Measurements from ENCODE around the gene CBLL2. TPM values are rescaled to one million over a fixed set of nuclear protein-coding genes. Genes with fewer than 3 reads are reported as not detected.

CBLL2 gene
- total RNA-seq, 2 experiments from 2014 or later, result not detected

DNA sequence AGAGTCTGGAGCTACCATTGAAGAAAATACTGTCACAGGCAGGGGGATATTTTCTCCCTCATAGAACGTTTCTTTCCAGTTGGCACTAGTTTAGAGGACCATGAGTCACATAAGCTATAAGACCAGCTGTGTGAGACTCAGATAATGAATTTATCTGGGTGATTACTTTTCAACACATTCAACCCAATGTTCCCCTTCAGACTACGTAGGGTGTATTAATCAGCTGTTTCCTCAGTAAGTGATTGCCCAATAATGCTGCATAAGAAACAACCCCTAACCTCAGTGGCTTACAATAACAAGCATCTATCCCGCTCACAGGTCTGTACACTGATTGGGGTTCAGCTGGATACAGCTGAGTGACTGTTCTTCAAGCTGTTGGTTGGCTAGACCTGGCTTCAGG lies 38.1 kb downstream of the CBLL2 start:
- CTCF ChIA-PET, result no interaction called here

DNA sequence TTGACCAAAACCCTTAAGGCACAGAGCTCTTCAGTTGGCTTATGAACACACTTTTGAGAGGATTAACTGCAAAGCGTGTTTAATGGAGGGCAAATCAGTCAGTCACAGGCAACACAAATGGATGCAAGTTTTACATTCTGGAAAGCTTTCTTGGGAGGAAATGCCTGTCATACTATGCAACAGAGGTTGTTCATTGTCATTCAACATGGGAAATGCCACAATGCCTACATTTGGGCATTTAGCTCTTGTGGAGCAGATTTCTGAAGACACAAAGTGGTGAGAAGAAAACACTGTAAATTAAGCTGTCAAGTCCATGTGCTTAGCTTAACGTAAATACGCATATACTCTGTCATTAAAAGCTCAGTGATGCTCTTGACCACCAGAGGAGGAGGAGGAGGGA lies 41.1 kb downstream of the CBLL2 start:
- H3K4me3 Mint-ChIP-seq, result no peak overlapping the region
- no peaks in the 10 kb centered on the region for H3K27me3 Mint-ChIP-seq
- ChIA-PET POLR2A (no interaction called here), CTCF (interaction anchor here (0.5 kb wide), 1 partner anchor 736 kb away, joined by 3 read pairs; no protein-coding TSS in a partner anchor)
- H3K4me1 Mint-ChIP-seq, result no peaks in the 10 kb centered on the region
- no peaks in the 10 kb centered on the region for H3K9me3 Mint-ChIP-seq
- H3K27ac Mint-ChIP-seq, result no peak overlapping the region
- no peaks in the 10 kb centered on the region for H3K36me3 Mint-ChIP-seq (ENCODE audit: low read depth)
- no peak for DNase-seq

More for the DNA sequence above, 38.1 kb downstream of the CBLL2 start:
- Mint-ChIP-seq H3K9me3 (no peaks in the 10 kb centered on the region), H3K27ac (no peak overlapping the region), H3K27me3 (no peaks in the 10 kb centered on the region), H3K36me3 (ENCODE audit: low read depth) (no peaks in the 10 kb centered on the region), H3K4me3 (no peak overlapping the region), H3K4me1 (no peaks in the 10 kb centered on the region)
- no peak for DNase-seq
- POLR2A ChIA-PET, result no interaction called here

DNA sequence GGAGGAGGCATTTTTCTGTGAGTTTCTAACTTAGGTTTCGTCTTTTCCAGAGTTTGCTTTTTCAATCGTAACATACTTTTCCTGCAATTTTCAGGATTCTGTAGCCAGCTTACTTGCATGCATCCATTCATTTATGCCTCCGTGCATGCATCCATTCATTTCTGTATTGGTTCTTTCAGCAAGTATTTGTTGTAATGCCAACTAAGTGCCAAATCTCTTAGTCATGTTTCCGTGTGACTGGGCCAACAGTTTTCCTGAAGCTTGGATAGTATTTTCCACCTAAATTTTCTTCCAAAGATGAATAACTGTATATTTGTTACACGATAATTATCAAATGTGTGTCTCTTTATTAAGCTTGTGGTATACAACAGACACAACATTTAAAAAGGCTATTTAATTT lies 41.5 kb downstream of the CBLL2 start:
- no peaks in the 10 kb centered on the region for H3K36me3 Mint-ChIP-seq (ENCODE audit: low read depth)
- no peak overlapping the region for H3K4me3 Mint-ChIP-seq
- H3K27ac Mint-ChIP-seq, result no peak overlapping the region
- no peaks in the 10 kb centered on the region for H3K4me1 Mint-ChIP-seq
- DNase-seq, result no peak
- H3K9me3 Mint-ChIP-seq, result no peaks in the 10 kb centered on the region
- ChIA-PET CTCF (no interaction called here), POLR2A (no interaction called here)
- H3K27me3 Mint-ChIP-seq, result no peaks in the 10 kb centered on the region

DNA sequence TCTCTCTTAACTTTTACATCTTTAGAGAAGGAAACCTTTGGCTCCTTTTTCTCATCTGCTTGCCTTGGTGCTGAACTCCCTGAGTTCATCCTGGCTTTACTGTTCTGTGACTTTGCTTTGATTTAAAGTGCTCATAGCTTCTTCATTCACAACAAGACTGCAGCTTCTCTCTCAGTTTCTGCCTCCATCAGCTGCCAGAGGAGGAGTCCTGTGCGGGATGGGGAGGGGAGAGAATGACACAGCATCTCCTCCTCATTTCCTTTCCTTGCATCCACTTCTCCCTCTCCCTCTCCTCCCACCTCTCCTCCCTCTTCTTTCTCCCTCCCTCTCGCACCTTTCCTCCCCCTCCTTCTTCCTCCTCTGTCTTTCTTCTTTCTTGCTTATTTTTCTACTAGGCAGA lies 42.0 kb downstream of the CBLL2 start:
- Mint-ChIP-seq H3K4me1 (no peaks in the 10 kb centered on the region), H3K27ac (no peak overlapping the region), H3K4me3 (no peak overlapping the region), H3K27me3 (no peaks in the 10 kb centered on the region), H3K9me3 (no peaks in the 10 kb centered on the region), H3K36me3 (ENCODE audit: low read depth) (no peaks in the 10 kb centered on the region)
- ChIA-PET CTCF (no interaction called here), POLR2A (no interaction called here)
- DNase-seq, result no peak

DNA sequence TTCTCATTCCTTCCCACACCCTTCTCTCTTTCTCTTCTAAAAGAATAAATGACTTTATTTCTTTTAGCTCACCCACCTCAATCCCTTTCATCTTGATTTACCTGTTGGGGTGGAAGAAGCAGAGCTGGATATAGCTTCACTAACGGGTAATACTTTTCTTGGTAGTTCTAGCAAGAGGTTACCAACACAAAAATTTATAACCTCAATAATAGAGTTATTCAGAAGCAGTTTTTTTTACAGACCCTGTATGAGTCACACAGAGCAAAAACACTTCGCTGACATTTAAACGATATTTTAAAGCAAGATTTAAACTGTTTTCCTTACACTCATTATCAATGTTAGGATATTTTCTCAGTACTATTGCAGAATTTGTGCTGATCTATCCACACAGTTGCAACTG lies 42.4 kb downstream of the CBLL2 start:
- ChIA-PET CTCF (no interaction called here), POLR2A (no interaction called here)
- Mint-ChIP-seq H3K9me3 (no peaks in the 10 kb centered on the region), H3K27ac (no peak overlapping the region), H3K36me3 (ENCODE audit: low read depth) (no peaks in the 10 kb centered on the region), H3K4me3 (no peak overlapping the region), H3K4me1 (no peaks in the 10 kb centered on the region), H3K27me3 (no peaks in the 10 kb centered on the region)
- DNase-seq, result no peak

DNA sequence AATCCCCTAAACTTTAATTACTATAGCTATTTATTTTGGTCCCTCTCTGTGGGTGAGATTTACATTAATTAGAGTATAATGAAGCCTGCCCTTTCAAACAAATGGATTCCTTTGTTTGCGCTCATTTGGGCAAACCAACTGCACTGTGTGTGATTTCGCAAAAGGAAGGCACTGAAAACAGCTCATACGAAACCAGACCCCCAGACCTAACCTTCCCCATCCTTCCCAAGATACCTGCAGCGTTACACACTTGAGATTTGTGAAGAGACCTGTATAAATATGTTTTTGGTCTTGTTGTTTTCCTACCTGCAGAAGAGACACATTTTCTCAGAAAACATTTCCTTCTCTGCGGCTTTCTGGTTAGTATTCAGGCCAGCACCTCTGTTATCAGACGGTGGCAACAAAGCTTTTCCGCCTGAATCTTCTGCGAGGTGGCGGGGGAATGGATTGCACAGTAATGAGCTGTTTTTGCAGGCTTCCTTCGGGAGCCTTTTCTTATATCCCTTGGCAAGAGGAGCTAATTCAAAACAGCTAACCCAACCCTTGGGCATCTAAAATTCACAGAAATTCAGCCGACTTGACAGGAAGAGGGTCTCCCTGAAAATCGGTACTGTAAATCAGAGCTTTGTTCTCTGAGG lies 47.6 kb downstream of the CBLL2 start:
- no peak for DNase-seq
- Mint-ChIP-seq H3K4me1 (no peaks in the 10 kb centered on the region), H3K27ac (no peak overlapping the region), H3K9me3 (no peaks in the 10 kb centered on the region), H3K36me3 (ENCODE audit: low read depth) (no peaks in the 10 kb centered on the region), H3K4me3 (no peak overlapping the region), H3K27me3 (no peaks in the 10 kb centered on the region)
- POLR2A ChIA-PET, result no interaction called here
- CTCF ChIA-PET, result no interaction called here

DNA sequence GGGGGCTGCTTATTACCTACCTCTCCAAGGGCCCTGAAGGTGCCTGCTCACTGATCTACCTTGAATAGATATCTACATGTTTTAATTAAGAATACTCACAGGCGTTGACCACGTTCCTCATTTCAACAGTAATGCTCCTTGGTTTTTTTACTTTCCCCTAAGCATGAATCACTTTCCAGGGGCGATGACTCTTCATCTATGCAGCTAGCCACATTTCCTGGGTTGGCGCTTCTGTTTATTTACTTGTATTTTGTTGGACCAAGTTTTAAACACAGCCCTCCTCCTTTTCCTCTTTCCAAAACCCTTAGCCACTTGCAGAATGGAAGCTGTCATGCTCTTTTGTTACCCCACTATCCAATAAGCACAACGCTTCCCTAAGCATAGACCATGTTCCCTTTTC lies 50.8 kb downstream of the CBLL2 start:
- no peak overlapping the region for H3K27ac Mint-ChIP-seq
- no peak overlapping the region for H3K4me3 Mint-ChIP-seq
- no peaks in the 10 kb centered on the region for H3K4me1 Mint-ChIP-seq
- no peaks in the 10 kb centered on the region for H3K9me3 Mint-ChIP-seq
- ChIA-PET POLR2A (no interaction called here), CTCF (no interaction called here)
- no peaks in the 10 kb centered on the region for H3K36me3 Mint-ChIP-seq (ENCODE audit: low read depth)
- no peak for DNase-seq
- H3K27me3 Mint-ChIP-seq, result no peaks in the 10 kb centered on the region

Other genes starting within 250 kb of the CBLL2 start
- under 1 TPM; 0.10 to 0.23 TPM for gene PHEX, start 240.6 kb upstream of the CBLL2 start, total RNA-seq

All from activated CD4-positive, alpha-beta memory T cell treated with anti-CD3 and anti-CD28 coated beads, Interleukin-2, amount 10 ng/mL, durations not matched to agents 7 days and 5 days (primary cell).